ENCODE measurements around the gene TTPAL.
A peak's percentile ranks its signal among the peaks of the same experiment; 100 is the strongest.

The TTPAL gene

GRCh38 chr20:44495257-44495656, 19.6 kb downstream of the TTPAL start:
- DNase-seq, result no peak

GRCh38 chr20:44495802-44496481, 20.3 kb downstream of the TTPAL start:
- no peak for DNase-seq

GRCh38 chr20:44496976-44497375, 21.3 kb downstream of the TTPAL start:
- DNase-seq, result no peak

GRCh38 chr20:44497761-44498160, 22.1 kb downstream of the TTPAL start:
- no peak for DNase-seq

- no peak for DNase-seq
Observed at GRCh38 chr20:44500221-44500620, 24.5 kb downstream of the TTPAL start.

GRCh38 chr20:44501448-44501847, 25.8 kb downstream of the TTPAL start:
- DNase-seq, result no peak

GRCh38 chr20:44502968-44503367, 27.3 kb downstream of the TTPAL start:
- no peak for DNase-seq

- DNase-seq, result no peak
Observed at GRCh38 chr20:44504402-44505307, 29.0 kb downstream of the TTPAL start.

GRCh38 chr20:44509762-44510161, 34.1 kb downstream of the TTPAL start:
- DNase-seq, result no peak

GRCh38 chr20:44513871-44514270, 38.2 kb downstream of the TTPAL start:
- DNase-seq, result no peak

GRCh38 chr20:44516491-44516890, 40.8 kb downstream of the TTPAL start:
- no peak for DNase-seq

- DNase-seq, result no peak
Observed at GRCh38 chr20:44517454-44517853, 41.8 kb downstream of the TTPAL start.

GRCh38 chr20:44518248-44518647, 42.6 kb downstream of the TTPAL start:
- DNase-seq, result no peak

GRCh38 chr20:44520881-44521280, 45.2 kb downstream of the TTPAL start:
- no peak for DNase-seq

- peak; percentile 55 to 97 (median 90) for DNase-seq
Observed at GRCh38 chr20:44521484-44522481, 46.1 kb downstream of the TTPAL start, which contains the start of gene SERINC3. Gene SERINC3 (minus strand): TSS chr20:44522070. CDS start chr20:44521951, 119 bp downstream.

- no peak for DNase-seq
Observed at GRCh38 chr20:44522841-44523240, 47.2 kb downstream of the TTPAL start.

- no peak for DNase-seq
Observed at GRCh38 chr20:44523746-44524145, 48.1 kb downstream of the TTPAL start.

GRCh38 chr20:44526129-44526528, 50.5 kb downstream of the TTPAL start:
- DNase-seq, result no peak

- no peak for DNase-seq
Observed at GRCh38 chr20:44527716-44528199, 52.1 kb downstream of the TTPAL start.

- DNase-seq, result no peak
Observed at GRCh38 chr20:44528309-44528708, 52.6 kb downstream of the TTPAL start.

All from anterior cingulate cortex (tissue), 58 donors.